HG03469 (cell line): Measurements from ENCODE around the gene HOXC9.

Experiments
- ATAC-seq: cut with Tn5 transposase; IDR thresholded peaks from one replicate; pipeline ENCODE4 v1.9.1; 2021; ENCODE audit warnings: mild to moderate bottlenecking, moderate library complexity, moderate number of reproducible peaks; ENCODE audit not compliant: unreplicated experiment

HOXC9 gene

GRCh38 chr12:53975479-53976152 is 24.3 kb upstream of the HOXC9 start:
- no peak for ATAC-seq

GRCh38 chr12:53976172-53976822 is 23.7 kb upstream of the HOXC9 start:
- no peak for ATAC-seq

- ATAC-seq, result no peak
Measured at GRCh38 chr12:53976823-53977595, 23.0 kb upstream of the HOXC9 start.

DNA sequence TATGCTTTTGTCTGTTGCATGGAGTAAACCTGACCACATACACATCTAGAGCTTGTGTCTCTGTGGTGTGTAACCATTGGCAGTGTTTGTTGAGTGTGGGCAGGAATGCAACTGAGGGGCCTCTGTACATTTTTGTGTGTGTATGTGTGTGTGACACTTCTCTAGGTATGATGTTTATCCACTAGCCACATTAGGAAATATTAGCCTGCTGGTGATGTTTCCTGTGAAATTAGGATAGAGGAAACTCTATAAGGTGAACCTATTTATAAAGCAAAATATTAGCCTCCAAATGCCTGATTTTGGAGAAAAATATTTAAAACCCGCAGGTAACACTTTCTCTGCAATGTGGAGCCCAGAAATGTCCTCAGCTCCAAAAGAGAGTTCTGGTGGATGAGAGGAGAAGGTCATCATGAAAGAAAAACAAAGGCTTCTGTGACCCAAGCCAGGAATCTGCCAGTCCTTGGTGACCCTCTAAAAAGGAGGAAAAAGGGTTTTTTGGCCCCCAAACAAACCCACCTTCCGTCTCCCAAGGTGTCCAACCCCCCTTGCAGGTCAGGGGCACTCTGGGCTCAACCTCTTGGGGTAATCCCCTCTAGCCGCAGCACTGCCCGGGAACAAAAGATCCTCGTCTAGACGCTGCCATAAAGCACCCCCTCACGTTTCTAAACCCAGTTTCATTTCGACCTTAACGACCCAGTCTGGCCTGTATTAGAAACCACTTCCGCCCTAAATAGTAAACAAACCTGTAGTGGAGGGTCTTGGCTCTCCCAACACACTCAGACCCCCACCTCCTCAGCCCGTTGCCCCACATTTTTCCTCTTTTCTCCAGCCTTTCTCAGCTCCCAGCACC is 22.1 kb upstream of the HOXC9 start:
- no peak for ATAC-seq

GRCh38 chr12:53978477-53979356 is 21.2 kb upstream of the HOXC9 start:
- ATAC-seq, result no peak

DNA sequence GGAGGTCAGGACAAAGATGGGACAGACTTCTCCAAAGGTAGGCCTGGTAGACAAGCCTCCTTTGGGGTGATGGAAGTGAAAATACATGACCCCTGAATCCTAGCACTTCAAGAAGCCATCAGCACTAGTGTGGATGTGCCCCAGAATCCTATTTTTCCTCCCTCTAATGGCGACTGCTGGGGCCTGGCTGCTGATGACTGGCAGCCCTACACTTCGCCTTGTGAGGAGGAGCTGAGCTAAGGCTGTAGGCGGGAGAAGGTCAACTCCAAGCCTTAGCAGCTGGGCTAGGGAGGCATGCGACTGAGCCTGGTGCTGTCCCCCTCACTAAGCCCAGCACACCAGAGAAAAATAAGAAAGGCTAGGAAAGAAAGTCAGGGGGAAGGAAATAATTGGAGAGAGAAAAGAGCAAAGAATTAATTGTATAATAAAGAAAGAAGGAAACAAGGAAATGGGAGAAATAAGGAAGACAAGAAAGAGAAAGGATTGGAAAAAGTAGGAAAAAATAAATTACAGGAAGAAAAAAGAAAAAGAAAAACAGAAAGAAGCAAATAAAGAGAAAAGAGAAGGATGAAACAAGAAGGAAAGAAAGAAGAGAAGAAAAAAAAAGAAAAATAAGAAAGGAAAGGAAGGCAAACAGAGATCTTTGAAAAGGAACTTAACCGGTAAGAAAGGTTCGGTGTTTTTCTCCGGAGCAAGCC is 19.7 kb upstream of the HOXC9 start:
- no peak for ATAC-seq

DNA sequence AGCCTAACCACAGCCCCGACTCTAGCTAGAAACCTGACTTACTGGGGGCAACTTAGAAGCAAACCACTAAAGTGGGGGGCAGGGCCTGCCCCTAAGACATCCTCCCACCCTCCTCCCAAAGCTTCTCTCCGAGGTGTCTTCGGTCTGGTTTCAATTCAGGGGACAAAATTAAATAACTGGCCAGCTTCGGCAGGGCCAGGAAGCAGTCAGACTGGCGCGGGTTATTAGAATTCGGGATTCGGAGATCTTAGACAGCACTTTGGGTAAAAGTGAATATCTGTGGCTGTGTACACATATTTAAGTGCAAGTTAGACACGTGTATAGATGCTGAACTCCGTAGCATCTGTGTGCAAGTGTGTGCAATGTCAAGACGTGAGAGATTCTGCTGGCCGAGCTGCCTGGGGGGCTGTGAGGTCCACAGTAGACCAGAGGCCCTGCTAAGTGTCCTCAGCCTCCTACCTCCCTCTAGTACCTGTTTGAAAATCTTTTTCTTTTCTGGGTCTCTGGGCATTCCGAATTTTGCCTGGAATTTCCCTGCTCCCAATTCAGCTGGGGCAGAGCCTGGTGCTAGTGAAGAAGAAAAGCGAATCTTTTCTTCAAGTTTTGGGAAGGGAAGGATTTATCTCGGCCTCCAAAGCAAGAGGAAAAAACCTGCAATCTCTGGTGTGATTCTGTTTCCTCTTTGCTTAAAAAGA is 19.0 kb upstream of the HOXC9 start:
- no peak for ATAC-seq

- no peak for ATAC-seq
Measured at GRCh38 chr12:53981634-53982565, 18.1 kb upstream of the HOXC9 start.

- no peak for ATAC-seq
Measured at GRCh38 chr12:53982648-53983567, 17.1 kb upstream of the HOXC9 start.

- ATAC-seq, result no peak
Measured at GRCh38 chr12:53983568-53983949, 16.4 kb upstream of the HOXC9 start.

GRCh38 chr12:53983950-53984572 is 15.9 kb upstream of the HOXC9 start:
- ATAC-seq, result no peak

DNA sequence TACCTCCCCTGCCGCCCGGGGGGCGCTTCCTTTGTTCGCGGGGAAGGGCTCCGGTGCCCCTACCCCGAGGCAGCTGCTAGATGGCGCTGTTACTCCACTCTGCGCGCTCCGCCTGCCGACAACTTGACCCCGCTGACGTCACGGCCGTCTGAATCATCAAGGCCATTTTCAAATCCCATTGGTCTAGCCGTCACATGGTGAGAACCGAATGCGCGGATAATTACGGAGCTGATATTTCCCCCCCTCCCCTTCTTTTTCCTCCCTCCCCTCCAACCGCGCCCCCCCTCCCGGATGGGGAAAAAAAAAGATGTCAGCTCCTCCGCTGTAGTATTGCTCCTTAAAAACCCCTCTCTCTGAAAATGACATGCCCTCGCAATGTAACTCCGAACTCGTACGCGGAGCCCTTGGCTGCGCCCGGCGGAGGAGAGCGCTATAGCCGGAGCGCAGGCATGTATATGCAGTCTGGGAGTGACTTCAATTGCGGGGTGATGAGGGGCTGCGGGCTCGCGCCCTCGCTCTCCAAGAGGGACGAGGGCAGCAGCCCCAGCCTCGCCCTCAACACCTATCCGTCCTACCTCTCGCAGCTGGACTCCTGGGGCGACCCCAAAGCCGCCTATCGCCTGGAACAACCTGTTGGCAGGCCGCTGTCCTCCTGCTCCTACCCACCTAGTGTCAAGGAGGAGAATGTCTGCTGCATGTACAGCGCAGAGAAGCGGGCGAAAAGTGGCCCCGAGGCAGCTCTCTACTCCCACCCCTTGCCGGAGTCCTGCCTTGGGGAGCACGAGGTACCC is 14.9 kb upstream of the HOXC9 start, which contains the start of gene HOXC10:
HOXC10 (plus strand) TSS at position 246 of the 791 bp plus-strand sequence; CDS start at position 360, 114 bp downstream.
- ATAC-seq, result no peak

DNA sequence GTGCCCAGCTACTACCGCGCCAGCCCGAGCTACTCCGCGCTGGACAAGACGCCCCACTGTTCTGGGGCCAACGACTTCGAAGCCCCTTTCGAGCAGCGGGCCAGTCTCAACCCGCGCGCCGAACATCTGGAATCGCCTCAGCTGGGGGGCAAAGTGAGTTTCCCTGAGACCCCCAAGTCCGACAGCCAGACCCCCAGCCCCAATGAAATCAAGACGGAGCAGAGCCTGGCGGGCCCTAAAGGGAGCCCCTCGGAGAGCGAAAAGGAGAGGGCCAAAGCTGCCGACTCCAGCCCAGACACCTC is 14.3 kb upstream of the HOXC9 start:
- ATAC-seq, result no peak

- no peak for ATAC-seq
Measured at GRCh38 chr12:53985994-53986685, 13.8 kb upstream of the HOXC9 start.
